Esophagus muscularis mucosa (tissue), 4 donors: ENCODE results near the gene CFAP410. TPM values are rescaled to one million over a fixed set of nuclear protein-coding genes. Genes with fewer than 3 reads are reported as not detected.

Experiments used
- DNase-seq: peaks from one replicate; pipeline ENCODE4 v3.0.0-alpha.2; 2017; ENCODE audit errors: extremely low spot score
- H3K27ac ChIP-seq, 4 donors: fragments of 200-600 bp; sonication (generic); replicated peaks in 1 of 4; 1 replicate in 3 of 4; 2 replicates in 1 of 4; pipeline ENCODE4 v1.5.1; 2016 to 2019; ENCODE audit warnings: mild to moderate bottlenecking in 1 of 4
- H3K27me3 ChIP-seq, 4 donors: fragments of 200-600 bp; sonication (generic); one replicate each; pipeline versions ENCODE4 v1.5.1 to v1.6.0; 2016 to 2019
- H3K36me3 ChIP-seq, 4 donors: fragments of 200-600 bp; sonication (generic); one replicate each; pipeline ENCODE4 v1.5.1; 2016 to 2019
- H3K4me1 ChIP-seq, 4 donors: fragments of 200-600 bp; sonication (generic); one replicate each; pipeline ENCODE4 v1.5.1; 2016 to 2019
- H3K4me3 ChIP-seq, 4 donors: fragments of 200-600 bp; sonication (generic); 1 replicate in 2 of 4; 2 replicates in 2 of 4; pipeline ENCODE4 v1.5.1; 2016 to 2019; ENCODE audit warnings: mild to moderate bottlenecking in 4 of 4, moderate library complexity in 1 of 4
- H3K9me3 ChIP-seq, 4 donors: fragments of 200-600 bp; sonication (generic); 1 replicate in 3 of 4; 2 replicates in 1 of 4; pipeline ENCODE4 v1.5.1; 2016 to 2019
- EP300 ChIP-seq: sonication (generic); formaldehyde crosslinking; IDR thresholded peaks from one replicate; pipeline ENCODE4 v1.6.1; 2017; ENCODE audit warnings: antibody characterized with exemption
- POLR2A ChIP-seq: fragments of 450-650 bp; IDR thresholded peaks from one replicate; pipeline ENCODE4 v1.6.1; 2017; ENCODE audit warnings: antibody characterized with exemption, moderate library complexity, mild to moderate bottlenecking, low read depth
- POLR2AphosphoS5 ChIP-seq, 2 donors: sonication (generic); formaldehyde crosslinking; IDR thresholded peaks; one replicate each; pipeline ENCODE4 v1.6.1; 2017; ENCODE audit warnings: antibody characterized with exemption in 2 of 2
- WGBS: methylation state at CpG from one replicate; pipeline ENCODE4 v1.1.5; 2018; 5-methylcytosine and 5-hydroxymethylcytosine counted together
- intact Hi-C: fragments of 100-400 bp; cut with DNase I; formaldehyde crosslinking; loops from one replicate; pipeline ENCODE4 v1.15.1; 2023
- total RNA-seq, 4 donors: library from RNA; depleted of rRNA; stranded (reverse); fragments of >200 nt; gene quantifications; one replicate each; pipeline versions ENCODE4 v1.1.0 to v1.2.1, GENCODE V29; 2016
- TF ChIP-seq, protein P1 (sequence below), 3 experiments: fragments of 200-600 bp in 2 of 3; fragments of 450-650 bp in 1 of 3; sonication (generic) in 2 of 3; IDR thresholded peaks; one replicate each; pipeline ENCODE4 v1.5.1; 2017 to 2019; ENCODE audit warnings: antibody characterized with exemption in 3 of 3, mild to moderate bottlenecking in 2 of 3, moderate library complexity in 1 of 3

Gene CFAP410
- total RNA-seq, 4 donors from 2014 or later = 26.6 to 43.5 (median 32.3) TPM

- TF ChIP-seq, protein P1, sequence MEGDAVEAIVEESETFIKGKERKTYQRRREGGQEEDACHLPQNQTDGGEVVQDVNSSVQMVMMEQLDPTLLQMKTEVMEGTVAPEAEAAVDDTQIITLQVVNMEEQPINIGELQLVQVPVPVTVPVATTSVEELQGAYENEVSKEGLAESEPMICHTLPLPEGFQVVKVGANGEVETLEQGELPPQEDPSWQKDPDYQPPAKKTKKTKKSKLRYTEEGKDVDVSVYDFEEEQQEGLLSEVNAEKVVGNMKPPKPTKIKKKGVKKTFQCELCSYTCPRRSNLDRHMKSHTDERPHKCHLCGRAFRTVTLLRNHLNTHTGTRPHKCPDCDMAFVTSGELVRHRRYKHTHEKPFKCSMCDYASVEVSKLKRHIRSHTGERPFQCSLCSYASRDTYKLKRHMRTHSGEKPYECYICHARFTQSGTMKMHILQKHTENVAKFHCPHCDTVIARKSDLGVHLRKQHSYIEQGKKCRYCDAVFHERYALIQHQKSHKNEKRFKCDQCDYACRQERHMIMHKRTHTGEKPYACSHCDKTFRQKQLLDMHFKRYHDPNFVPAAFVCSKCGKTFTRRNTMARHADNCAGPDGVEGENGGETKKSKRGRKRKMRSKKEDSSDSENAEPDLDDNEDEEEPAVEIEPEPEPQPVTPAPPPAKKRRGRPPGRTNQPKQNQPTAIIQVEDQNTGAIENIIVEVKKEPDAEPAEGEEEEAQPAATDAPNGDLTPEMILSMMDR (IDR thresholded peaks at IDR 0.05) = no peak
- no peak for TF ChIP-seq EP300
- no peak for TF ChIP-seq POLR2AphosphoS5 (IDR thresholded peaks at IDR 0.05)
- TF ChIP-seq POLR2A = no peak
- Histone ChIP-seq H3K4me1 (peaks cover 10 to 20% (median 17%) of the 10 kb centered on the region in 4 donors), H3K9me3 (no peaks in the 10 kb centered on the region), H3K27ac (no peak overlapping the region), H3K27me3 (peaks cover 0 to 73% (median 3%) of the 10 kb centered on the region in 4 donors), H3K36me3 (no peaks in the 10 kb centered on the region), H3K4me3 (no peak overlapping the region)
- intact Hi-C loops = no loop called here
- no peak for DNase-seq
- 89% methylated on average over 7 of the region's 25 CpGs for WGBS
Observed at GRCh38 chr21:44291936-44292811, 47.0 kb downstream of the CFAP410 start.

DNA sequence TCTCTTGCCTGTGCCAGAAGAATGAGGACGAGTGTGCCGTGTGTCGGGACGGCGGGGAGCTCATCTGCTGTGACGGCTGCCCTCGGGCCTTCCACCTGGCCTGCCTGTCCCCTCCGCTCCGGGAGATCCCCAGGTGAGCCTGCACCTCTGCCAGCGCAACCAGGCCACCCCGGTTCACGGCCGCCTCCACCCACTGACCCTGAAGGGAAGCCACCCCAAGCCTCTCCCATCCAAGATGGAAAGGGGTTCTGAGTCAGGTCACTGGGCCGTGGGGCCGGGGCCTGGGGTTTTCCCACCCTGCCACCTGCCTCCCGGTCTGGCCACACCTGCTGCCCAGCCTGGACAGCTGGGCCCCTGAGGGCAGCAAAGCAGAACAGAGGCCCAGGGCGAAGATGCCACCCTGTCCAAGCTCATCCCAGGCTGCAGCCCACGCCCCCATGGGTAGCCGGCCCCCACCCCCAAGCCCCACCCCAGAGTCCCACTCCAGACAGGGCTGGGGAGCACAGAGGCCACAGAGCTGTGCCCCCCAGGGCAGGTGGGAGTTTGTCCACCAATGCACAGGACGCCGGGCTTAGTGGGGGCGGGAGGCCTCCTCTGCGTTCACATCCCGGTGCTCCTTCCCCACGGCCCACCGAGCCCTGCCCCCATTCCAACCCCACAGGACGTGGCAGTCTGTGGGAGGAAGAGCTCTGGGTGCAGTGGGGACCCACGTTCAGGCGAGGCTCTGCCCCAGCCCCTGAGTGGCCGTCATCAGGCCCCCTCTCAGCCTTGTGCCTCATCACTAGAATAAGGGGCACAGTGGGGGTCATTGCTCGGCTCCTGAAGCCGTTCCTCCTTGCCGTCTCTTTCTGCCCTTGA lies 47.9 kb downstream of the CFAP410 start:
- intact Hi-C loops = no loop called here
- TF ChIP-seq POLR2AphosphoS5 (IDR thresholded peaks at IDR 0.05) (no peak), POLR2A (no peak), EP300 (no peak)
- TF ChIP-seq, protein P1 (IDR thresholded peaks at IDR 0.05) = no peak
- Histone ChIP-seq H3K27ac (no peak overlapping the region), H3K9me3 (no peaks in the 10 kb centered on the region), H3K4me3 (no peak overlapping the region), H3K36me3 (no peaks in the 10 kb centered on the region), H3K27me3 (peaks cover 0 to 73% (median 5%) of the 10 kb centered on the region in 4 donors), H3K4me1 (peaks cover 10 to 17% (median 16%) of the 10 kb centered on the region in 4 donors)
- DNase-seq = no peak
- 66% methylated on average over 8 of the region's 33 CpGs for WGBS

DNA sequence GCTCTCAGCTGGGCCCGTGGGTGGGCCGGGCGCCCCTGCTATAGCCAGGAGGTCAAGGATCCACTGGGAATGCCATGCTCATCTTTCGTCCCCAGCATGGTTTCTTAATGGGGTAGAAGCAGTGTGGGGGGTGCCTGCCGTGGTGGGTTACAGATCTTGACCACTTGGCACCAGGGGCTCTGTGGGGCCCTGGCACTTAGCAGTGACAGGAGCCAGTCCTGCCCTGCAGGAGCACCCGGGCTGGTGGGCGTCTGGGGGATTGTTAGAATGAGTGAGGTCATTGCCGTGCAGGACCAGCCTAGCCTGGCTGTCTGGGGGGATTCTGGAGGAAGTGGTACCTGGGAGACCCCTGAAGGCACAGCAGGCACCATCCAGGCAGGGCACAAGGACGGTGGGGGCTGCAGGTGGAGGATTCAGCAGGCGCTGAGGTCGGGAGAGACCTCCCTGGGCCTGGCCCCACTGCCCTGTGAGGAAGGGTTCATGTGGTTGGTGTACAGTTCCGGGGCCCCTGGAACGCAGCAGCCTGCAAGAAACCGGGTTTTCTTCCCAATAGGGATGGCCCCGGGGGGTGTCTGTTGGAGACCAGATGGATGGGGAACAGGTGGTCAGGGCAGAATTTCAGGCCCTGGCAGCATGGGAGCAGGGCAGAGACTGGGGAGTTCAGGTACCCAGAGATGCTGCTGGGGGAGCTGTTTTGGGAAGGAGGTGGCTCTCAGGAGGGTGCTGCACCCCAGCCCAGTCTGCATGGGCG lies 48.7 kb downstream of the CFAP410 start:
- H3K27me3 ChIP-seq = peaks cover 0 to 73% (median 9%) of the 10 kb centered on the region in 4 donors
- no peaks in the 10 kb centered on the region for H3K9me3 ChIP-seq
- no peak for DNase-seq
- no peaks in the 10 kb centered on the region for H3K36me3 ChIP-seq
- WGBS = 83% methylated on average over 10 of the region's 16 CpGs
- TF ChIP-seq EP300 (no peak), POLR2AphosphoS5 (IDR thresholded peaks at IDR 0.05) (no peak), POLR2A (no peak)
- TF ChIP-seq, protein P1 (IDR thresholded peaks at IDR 0.05) = no peak
- no peak overlapping the region for H3K4me3 ChIP-seq
- intact Hi-C loops = no loop called here
- H3K4me1 ChIP-seq = peaks cover 10 to 24% (median 20%) of the 10 kb centered on the region in 4 donors
- H3K27ac ChIP-seq = no peak overlapping the region

GRCh38 chr21:44289381-44290010 lies 49.7 kb downstream of the CFAP410 start:
- no peak overlapping the region for H3K4me3 ChIP-seq
- no peak for DNase-seq
- no peaks in the 10 kb centered on the region for H3K9me3 ChIP-seq
- H3K4me1 ChIP-seq = peaks cover 3 to 18% (median 12%) of the 10 kb centered on the region in 4 donors
- intact Hi-C loops = no loop called here
- H3K36me3 ChIP-seq = no peaks in the 10 kb centered on the region
- H3K27me3 ChIP-seq = peaks cover 0 to 73% (median 9%) of the 10 kb centered on the region in 4 donors
- TF ChIP-seq POLR2A (no peak), EP300 (no peak), POLR2AphosphoS5 (IDR thresholded peaks at IDR 0.05) (no peak)
- TF ChIP-seq, protein P1 (IDR thresholded peaks at IDR 0.05) = no peak
- no peak overlapping the region for H3K27ac ChIP-seq
- WGBS = 80% methylated on average over 13 of the region's 24 CpGs
